ENCODE results near the gene ANKRD18A. TPM values are rescaled to one million over a fixed set of nuclear protein-coding genes. Genes with fewer than 3 reads are reported as not detected.

Gene ANKRD18A
- total and polyA plus RNA-seq, 2 of the 13 experiments (the other 11 are each of a cell fraction or from before 2014, with no cell fraction given): 5.9 to 7.6 TPM

GRCh38 chr9:38527503-38527902 lies 92.9 kb downstream of the ANKRD18A start (continued):
- TF ChIP-seq PHF5A (CRISPR knock-in tag; IDR thresholded peaks at IDR 0.05; ENCODE audit: low read depth, unreplicated experiment) (no peak), ONECUT2 (CRISPR knock-in tag; IDR thresholded peaks at IDR 0.05) (no peak), MYNN (CRISPR knock-in tag; IDR thresholded peaks at IDR 0.05; ENCODE audit: low read depth) (no peak), ZNF788 (CRISPR knock-in tag; IDR thresholded peaks at IDR 0.05; ENCODE audit: borderline replicate concordance) (no peak), ZNF142 (CRISPR knock-in tag; IDR thresholded peaks at IDR 0.05) (no peak), NCOA2 (CRISPR knock-in tag; IDR thresholded peaks at IDR 0.05) (peak; percentile 56), ZHX1 (CRISPR knock-in tag; IDR thresholded peaks at IDR 0.05; ENCODE audit: low read depth) (no peak), ATF1 (CRISPR knock-in tag; IDR thresholded peaks at IDR 0.05) (no peak), ZNF713 (CRISPR knock-in tag; IDR thresholded peaks at IDR 0.05) (no peak), RNF2 (conservative IDR thresholded peaks at IDR 0.05; ENCODE audit: low read depth) (no peak), FOXA3 (CRISPR knock-in tag; IDR thresholded peaks at IDR 0.05) (peak; percentile 55), REL (CRISPR knock-in tag; conservative IDR thresholded peaks at IDR 0.05) (no peak), MIXL1 (CRISPR knock-in tag; IDR thresholded peaks at IDR 0.05) (no peak), ZBTB7A (CRISPR knock-in tag; IDR thresholded peaks at IDR 0.05) (no peak), CENPX (CRISPR knock-in tag; IDR thresholded peaks at IDR 0.05) (no peak), HNF4A (CRISPR knock-in tag; IDR thresholded peaks at IDR 0.05) (peak; percentile 41)
- TF ChIP-seq, protein P1, sequence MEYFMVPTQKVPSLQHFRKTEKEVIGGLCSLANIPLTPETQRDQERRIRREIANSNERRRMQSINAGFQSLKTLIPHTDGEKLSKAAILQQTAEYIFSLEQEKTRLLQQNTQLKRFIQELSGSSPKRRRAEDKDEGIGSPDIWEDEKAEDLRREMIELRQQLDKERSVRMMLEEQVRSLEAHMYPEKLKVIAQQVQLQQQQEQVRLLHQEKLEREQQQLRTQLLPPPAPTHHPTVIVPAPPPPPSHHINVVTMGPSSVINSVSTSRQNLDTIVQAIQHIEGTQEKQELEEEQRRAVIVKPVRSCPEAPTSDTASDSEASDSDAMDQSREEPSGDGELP (IDR thresholded peaks at IDR 0.05; ENCODE audit: borderline replicate concordance, low read depth): no peak
- TF ChIP-seq, protein P2, sequence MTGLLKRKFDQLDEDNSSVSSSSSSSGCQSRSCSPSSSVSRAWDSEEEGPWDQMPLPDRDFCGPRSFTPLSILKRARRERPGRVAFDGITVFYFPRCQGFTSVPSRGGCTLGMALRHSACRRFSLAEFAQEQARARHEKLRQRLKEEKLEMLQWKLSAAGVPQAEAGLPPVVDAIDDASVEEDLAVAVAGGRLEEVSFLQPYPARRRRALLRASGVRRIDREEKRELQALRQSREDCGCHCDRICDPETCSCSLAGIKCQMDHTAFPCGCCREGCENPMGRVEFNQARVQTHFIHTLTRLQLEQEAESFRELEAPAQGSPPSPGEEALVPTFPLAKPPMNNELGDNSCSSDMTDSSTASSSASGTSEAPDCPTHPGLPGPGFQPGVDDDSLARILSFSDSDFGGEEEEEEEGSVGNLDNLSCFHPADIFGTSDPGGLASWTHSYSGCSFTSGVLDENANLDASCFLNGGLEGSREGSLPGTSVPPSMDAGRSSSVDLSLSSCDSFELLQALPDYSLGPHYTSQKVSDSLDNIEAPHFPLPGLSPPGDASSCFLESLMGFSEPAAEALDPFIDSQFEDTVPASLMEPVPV (CRISPR knock-in tag; IDR thresholded peaks at IDR 0.05): no peak
- TF ChIP-seq, protein P3, sequence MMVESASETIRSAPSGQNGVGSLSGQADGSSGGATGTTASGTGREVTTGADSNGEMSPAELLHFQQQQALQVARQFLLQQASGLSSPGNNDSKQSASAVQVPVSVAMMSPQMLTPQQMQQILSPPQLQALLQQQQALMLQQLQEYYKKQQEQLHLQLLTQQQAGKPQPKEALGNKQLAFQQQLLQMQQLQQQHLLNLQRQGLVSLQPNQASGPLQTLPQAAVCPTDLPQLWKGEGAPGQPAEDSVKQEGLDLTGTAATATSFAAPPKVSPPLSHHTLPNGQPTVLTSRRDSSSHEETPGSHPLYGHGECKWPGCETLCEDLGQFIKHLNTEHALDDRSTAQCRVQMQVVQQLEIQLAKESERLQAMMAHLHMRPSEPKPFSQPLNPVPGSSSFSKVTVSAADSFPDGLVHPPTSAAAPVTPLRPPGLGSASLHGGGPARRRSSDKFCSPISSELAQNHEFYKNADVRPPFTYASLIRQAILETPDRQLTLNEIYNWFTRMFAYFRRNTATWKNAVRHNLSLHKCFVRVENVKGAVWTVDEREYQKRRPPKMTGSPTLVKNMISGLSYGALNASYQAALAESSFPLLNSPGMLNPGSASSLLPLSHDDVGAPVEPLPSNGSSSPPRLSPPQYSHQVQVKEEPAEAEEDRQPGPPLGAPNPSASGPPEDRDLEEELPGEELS (CRISPR knock-in tag; IDR thresholded peaks at IDR 0.05): peak; percentile 21; the same call in 1 of the 2 replicates
